Activated gamma-delta T cell (primary cell): ENCODE data around the gene ARX.

Experiments used
- DNase-seq: peaks from one replicate; lab custom pipeline; 2025; lab: John Stamatoyannopoulos, UW

Gene ARX

DNA sequence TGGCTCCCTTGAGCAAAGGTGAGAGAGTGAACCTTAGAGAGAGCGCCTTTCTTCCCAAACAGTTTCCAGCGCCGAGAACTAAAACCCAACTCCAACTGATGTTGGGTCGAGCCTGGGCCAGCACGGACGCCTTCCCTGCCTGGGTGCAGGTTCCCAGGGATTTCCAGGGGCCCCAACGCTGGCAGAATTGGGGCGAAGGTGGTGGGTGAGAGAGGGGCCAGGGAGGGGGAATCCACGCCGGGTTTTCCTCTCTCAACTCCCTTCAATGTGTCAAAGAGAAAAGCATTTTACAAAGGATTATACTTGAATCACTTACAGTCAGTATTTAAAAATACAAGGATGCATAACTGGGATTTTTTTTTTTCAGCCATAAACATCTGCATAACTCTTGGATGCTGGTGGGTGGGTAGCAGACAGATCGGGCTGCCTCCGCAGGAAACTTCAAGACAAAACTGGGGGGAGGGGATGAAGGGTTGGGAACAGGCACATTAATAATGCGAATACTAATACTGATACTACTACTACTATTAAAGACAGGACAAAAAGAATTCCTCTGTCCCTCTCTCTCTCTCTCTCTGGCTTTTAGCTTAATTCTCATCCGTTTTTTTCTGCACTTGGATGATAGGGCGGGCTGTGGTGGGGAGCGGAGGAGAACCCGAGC lies 1.3 kb upstream of the ARX start:
- no peak for DNase-seq

DNA sequence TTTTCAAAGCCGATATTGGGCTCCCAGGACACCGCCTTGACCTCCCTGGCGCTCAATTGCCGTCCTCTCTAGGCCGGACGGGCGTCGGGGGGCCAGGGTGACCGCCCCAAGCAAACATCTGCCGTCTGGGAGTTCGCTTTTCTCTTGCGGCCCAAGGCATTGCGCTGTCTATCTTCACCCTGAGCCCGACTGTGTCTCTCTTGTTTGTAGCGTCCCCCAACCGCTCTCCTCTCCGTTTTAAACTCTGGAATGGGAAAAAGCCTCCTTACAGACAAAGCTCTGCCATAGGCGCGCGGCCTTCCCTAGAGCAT lies 551 bp upstream of the ARX start:
- DNase-seq = no peak

DNA sequence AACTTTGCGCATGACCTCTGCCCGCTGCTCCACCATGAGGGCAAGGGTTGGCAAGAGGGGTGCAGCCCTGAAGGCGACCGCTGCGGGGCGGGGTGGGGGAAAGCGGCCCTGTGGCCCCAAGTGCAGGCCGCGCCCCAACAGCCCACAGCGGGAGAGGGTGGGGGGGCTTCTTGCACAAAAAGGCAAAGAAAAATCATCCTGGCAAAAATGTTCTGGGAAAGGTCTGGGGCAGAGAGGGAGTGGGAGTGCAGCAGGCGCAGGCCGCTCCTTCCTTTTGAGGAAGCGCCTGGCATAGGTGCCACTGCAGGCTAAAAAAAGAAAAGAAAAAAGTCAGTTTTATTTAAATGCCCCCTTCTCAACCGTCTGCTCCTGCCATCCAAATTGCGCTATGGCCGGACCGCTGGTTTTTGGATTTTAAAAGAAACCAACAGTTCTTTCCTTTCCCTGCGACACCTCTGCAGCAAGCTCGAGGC lies 1.4 kb downstream of the ARX start:
- no peak for DNase-seq

DNA sequence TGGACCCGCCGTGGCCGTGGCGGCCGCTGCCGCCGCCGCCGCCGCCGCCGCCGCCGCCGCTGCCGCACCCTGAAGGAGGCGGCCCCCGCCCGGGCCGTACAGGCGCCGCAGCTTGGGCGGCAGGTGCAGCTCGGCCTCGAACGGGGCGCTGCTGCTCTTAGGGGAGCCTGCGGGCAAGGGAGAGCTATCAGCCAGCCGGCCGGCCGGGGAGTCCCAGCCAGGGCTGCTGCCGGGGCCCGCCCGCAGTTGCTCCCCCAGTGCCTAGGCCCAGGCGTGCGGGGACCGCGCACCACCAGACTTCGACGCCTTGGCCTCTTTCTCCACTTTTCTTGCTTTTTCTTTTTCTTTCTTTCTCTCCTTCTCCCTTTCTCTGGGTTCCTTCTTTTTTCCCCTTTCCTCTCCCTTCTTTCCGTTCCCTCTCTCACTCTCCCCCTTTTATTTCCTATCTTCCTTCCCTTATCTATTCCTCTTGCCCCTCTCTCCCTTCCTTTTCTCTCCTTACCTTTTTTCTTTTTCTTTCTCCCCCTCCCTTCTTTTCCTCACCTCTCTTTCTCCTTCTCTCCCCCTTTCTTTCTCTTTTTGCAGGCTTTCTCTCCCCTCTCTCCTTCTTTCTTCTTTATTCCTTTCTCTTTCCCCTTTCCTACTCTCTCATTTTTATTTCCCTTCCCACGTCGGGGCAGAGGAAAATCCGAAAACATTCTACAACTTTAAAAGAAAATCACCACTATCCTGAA lies 2.0 kb downstream of the ARX start:
- no peak for DNase-seq

DNA sequence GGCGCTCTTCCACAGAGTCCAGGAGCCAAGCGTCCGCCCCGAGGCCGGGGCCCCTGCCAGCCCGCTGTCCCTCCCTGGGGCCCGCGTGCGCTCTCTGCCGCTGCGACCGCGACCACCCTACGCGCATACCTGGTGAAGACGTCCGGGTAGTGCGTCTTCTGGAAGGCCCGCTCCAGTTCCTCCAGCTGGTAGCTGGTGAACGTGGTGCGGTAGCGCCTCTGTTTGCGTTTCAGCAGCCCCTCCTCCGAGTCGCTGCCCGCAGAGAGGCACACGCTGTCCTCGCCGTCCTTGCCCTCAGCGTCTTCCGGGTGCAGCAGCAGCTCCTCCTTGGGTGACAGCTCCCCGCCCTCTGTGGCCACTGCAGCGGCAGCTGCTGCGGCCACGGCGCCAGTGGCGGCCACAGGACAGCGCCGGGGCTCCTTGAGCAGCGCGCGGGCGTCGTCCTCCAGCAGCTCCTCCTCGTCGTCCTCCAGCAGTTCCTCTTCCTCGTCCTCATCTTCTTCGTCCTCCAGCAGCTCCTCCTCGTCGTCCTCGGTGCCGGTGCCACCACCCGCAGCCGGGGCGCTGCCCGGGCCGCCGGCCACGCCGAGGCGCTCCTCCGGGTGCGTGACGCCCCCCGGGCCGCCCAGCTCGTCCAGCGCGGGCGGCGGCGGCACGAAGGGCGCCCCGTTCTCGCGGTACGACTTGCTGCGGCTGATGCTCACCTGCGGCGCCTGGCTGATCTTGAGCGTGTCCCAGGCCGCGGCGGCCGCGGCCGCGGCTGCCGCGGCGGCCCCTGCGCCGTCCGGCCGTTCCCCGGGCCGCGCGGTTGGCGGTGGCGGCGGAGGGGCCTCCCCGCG lies 2.8 kb downstream of the ARX start:
- no peak for DNase-seq

DNA sequence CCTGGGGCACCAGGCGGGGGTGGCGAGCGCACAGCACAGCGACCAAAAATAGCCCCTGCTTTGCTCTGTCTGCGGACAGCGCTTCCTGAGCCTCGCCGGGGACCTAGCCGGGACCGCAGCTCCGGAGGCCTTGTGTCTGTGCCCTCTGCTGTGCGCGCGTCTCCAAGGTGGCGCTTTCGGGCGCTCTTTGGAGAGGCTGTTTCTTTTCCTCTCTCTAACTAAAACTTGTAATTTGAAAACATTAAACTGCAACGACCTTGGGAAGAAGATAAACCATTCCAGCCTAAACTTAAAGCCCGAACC lies 3.4 kb downstream of the ARX start:
- no peak for DNase-seq

DNA sequence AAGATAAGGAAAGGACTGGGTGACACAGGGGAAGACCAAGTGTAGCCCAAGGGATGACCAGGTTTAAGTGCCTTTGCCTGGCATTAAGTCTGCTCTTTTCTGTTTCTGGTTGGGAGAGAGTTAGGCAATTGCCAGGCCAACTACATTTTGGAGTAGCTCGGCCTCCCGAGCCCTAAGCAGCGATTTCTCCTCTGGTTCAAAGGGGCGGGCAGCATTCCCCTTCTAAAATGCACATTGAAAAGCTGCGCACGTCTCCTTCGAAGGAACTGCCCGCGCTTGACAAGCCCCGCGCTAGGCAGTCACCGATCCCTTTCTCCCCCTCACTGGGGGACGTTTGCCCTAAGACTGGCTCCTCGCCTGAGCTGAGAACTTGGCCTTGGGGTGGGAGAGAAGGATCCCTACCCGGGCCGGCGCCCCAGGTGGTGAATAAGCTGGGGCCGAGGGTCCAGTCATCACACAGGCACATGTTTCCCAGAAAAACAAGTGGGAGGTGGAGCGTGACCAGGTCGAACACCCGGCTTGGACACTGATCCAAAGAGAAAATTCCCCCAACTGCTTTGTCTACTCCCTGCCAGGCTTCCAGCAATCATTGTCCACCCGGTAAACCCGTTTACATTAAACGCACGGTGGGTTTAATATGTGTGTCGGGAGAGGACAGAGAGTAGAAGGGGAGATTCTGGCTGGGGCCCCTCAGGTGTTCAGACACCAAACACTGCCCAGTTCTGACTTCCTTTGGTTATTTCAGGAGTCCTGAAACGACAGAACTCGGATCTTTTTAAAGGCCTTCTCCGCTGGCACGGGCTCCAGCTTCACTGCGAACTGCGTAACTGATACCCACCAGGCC lies 4.0 kb downstream of the ARX start:
- DNase-seq = no peak

DNA sequence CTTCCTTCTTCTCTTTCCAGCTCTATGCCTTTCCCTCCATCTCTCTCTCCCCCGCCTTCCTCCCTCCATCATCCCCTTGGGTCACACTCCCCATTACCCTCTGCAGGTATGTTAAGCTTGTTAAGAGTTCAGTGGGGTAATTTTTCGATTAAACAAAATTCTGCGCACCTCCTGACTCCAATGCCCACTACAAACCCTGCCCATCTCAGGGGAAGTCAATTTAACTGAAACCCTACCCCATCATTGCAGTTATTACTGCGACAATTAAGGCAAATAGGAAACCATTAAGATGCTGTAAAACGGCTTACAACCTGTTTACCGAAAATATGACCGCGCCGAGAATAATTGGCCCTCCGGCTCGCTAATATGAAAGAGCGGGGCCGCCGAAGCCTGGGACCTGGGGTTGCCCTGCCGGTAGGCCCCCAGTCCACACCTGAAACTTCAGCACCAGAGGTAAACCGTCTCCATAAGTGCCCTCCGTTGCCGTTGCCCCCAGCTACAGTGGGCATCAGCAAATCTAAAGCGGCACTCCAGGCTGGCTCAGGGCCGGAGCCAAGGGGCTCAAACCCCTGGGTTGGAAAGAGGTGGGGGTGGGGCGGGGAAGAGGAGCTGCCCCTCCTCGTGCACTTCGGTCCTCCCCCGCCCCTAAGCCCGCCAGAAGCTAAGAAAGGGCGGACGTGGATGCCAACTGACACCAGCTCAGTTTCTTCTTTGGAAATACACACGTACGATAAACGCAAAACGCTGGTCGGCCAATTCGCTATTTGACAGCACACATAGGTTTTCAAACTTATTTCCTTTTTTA lies 4.8 kb downstream of the ARX start:
- DNase-seq = no peak

DNA sequence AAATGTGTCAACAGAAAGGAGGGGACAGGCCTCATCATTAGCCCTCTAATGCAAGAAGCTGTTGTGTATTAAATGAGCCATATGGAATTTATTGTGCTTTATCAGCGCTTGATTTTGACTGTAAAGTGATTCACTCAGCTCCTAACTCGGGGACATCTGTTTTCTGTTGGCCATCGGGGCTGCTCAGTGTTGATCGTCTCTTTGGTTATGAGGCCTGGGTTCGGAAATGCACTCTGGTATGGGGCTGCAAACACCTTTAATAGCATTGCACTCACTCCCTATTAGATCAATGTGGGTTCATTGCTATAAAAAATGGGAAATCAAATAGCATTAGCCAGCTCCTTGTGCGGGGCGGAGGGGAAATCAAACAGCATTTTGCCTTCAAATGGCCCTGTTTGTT lies 6.4 kb downstream of the ARX start:
- no peak for DNase-seq

DNA sequence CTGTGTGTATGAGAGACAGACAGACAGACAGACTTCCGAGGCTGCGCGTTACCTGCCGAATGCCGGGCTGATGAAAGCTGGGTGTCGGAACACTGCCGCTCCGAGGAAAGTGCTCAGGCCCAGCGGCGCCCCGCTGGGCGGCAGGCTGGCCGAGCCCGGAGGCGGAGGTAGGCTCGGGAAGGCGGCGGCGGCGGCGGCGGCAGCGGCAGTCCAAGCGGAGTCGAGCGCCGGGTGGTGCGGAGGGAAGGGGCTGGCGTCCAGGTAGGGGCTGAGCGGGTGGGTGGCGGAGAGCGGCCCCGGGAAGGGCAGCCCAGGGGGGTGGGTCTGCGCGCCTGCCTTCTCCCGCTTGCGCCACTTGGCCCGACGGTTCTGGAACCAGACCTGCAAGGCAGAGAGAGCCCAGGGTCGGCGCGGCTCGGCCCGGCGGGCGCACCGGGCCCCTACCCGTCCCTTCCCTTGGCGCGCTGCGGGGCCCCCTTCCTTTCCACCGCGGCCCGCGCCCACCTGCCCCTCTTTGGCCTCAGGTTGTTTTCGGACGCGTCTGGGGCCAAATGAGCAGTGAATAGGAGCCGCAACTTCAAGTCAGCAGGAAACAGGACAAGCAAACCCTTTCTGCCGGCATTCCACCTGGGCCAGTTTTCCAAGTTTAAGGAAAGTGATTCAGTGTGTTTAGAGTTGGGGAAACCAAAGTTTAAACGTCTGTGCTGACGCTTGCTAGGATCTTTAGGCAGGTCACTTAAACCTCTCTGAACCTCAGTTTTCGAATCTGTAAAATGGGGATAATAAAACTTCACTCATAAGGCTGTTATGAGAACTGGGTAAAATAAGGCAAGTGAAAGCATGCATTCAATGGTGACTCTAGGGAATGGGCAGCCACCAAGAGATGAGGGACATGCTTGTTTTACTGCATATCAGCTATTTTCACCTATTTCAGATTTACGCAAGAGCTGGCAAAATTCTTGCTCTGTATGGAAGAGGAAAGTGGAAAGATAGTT lies 8.4 kb downstream of the ARX start:
- DNase-seq = no peak

DNA sequence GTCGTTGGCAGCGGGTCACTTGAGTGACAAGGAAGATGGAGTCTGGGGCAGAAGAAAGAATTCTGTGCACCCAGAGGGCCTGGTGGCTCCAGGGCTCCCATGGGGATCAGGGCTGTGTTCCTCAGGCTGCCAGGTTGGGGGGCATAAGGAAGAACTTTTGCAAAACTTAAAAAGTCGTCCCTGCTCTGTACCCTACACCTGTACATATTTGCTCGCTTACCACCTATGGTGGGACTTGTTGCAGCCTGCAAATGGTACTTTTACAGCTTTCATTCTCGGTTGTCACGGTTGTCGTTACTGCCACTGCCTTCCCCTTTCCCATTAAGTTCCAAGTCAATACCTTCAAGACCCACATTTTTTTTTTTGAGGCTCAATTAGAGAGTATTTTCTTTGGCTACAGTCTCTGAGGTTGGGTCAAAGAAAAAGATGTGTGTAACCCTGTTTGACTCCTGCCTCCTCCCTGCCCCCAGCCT lies 9.1 kb downstream of the ARX start:
- DNase-seq = no peak

DNA sequence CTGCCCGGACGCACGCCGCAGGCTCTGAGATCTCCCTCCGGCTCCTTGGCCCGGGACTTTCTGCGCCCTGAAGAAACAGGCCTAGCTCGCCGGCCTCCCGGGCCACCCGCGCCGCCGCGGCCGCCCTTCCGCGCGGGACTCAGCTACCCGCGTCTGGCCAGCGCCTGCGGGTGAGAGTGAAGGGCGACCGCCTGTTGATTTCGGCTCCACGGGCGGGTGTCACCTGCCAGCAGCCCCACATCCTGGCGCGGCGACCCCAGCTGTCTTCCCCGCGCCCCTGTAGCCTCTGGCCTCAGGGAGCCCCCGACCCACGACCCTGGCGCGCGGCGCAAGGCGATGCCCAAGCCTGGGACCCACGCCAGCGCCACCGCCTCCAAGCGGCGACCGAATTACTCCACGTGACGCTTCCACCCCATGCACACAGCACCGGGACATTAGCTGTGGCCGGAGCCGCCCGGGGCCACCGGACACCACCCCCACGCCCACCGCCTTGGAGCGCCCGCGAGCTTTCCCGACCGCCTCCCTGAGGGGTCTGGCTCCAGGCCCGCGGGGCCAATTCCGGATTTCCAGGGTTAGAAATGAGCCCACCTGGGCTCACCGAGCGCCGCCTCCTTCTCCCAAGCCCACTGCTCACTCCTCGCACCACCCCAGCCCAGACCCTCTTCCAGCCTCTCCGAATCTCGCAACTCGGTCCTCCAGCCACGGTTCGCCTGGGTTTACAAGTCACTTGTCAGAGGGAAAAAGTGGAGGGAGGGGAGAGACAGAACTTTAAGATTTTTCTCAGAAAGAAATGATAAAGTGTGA lies 10.2 kb downstream of the ARX start:
- DNase-seq = no peak

DNA sequence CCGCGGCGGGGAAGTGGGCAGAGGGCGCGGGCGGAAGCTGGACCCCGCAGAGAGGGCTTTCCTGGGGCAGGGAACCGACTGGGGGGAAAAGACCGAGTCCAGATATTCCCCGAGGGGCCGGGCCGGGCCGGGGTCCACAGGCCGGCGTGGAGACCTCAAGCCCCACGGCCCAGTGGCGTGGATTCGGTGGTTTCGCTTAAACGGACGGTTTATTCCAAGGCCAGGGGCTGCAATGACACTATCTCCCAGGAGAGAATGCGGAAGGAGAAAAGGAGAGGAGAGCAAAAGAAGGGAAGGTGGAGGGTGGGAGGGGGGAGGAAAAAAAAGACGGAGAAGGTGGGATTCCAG lies 10.8 kb downstream of the ARX start:
- DNase-seq = no peak

DNA sequence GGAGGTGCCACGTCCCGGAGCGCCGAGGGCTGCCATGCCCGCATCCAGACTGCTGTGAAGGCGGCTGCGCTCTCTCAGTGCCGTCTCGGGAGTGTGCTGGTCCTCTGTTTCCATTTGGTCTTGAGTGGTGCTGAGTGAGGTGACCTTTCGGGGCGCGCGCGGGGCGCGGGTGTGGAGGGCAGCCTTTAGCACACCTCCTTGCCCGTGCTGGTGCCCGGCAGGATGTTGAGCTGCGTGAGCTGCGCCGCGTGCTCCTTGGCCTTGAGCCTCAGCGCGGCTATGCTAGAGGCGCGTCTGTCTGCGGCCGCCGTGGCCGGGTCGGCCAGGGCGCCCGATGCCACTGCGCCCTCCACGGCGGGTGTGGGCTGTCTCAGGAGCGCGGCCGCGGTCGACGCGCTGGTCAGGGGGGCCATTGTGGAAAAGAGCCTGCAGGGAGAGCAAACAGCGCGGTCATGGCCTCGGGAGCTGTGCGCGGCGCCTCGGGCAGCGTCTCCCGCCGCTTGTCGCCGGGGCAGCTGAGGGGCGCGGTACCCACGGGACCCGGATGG lies 11.2 kb downstream of the ARX start:
- DNase-seq = no peak

DNA sequence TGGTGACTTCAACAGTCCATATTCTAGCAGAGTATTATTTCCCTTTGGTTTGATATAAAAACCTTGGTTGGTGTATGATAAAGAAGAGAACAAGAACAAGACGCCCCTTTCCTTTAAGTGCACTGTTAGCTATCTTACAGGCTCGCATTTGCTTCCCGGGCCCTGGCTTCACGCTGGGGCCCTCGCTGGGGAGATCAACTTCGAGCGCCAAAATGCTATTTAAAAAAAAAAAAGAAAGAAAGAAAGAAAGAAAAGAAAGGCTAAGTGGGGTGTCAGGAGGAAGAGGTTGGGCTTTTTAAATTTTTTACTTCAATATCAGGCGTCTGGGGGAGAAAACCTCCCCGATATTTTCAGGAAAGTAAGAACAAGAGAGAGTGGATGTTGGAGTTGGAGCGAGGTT lies 11.7 kb downstream of the ARX start:
- DNase-seq = no peak

DNA sequence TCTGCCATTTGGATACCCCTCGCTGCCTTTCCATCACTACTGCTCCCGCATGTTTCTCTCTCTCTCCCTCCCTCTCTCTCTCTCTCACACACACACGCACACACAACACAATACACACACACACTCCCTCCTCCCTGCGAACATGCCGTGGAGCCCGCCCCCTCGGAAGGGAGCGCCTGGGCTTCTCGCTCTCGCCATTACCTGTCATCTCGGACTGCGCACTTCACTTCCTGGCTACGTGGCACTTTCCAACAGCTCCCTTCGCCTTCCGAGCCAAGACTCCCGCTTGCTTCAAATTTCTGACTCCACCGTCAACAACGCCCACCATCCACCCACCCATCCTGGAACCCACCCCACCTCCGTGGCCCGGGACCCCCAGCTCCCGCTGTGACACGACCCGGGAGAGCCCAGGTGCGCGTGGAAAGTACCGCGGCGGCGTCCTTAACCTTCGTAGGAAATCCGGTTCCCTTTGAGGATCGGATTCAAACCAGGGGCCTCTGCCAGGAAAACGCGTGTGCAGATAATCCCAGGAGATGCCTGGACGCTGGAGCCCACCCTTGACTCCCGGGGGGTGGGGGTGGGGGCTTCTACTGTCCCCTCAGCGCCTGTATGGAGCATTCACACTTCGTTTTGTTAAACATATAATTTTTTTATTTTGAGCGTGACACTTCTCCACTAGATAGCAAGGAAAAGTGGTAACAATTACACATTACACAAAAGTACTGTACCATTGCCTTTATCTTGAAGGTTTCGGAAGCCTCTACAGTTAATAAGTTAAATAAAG lies 12.5 kb downstream of the ARX start:
- DNase-seq = no peak

DNA sequence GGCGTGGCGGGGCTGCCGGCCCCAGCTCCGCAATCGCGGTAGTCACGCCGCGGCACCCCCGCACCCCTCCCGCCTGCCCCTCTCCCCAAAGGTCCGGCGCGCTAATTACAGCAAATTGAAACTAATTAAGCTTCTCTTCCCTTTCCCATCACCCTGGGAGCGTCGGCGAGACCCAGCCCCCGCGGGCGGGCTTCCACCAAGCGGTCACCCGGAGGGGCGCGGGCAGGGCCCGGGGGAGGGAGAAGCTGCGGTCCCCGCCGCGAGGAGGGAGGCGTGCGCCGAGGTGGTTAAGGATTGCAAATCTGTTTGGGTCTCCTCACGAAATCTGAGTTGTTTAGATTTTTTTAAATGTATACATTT lies 13.1 kb downstream of the ARX start:
- DNase-seq = no peak
